ENCODE measurements around the gene MUC5B. TPM values are rescaled to one million over a fixed set of nuclear protein-coding genes. Genes with fewer than 3 reads are reported as not detected.

The MUC5B gene
- total and polyA plus RNA-seq, 2 experiments from 2014 or later: not detected

DNA sequence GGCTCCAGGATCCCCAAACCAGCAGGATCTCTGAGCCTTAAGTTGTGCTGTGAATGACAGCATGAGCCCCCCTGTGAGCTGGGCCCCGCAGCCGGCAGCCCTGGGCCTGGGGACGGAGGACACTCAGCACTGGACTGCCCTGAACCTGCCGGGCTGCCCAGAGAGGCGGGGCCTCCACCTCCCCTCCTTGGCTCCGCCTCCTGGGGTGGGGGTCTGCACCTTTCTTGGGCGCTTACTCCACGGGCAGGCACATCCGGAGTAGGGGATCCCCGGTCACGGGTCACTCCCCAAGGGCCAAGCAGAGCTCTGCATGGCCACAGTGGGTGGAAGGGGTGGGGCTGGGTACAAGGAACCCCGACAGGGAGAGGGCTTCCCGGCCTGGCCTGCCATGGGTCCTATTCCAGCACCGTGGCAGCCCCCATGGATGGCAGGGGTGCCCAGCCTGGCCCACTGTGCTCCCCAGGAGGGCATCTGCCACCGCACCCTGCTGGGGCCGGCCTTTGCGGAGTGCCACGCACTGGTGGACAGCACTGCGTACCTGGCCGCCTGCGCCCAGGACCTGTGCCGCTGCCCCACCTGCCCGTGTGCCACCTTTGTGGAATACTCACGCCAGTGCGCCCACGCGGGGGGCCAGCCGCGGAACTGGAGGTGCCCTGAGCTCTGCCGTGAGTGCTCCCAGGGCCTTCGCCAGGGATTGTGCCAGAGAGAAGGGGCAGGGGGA is 5.4 kb downstream of the MUC5B start:
- TF ChIP-seq EZH2 (IDR thresholded peaks at IDR 0.05; ENCODE audit: insufficient read depth, poor library complexity, severe bottlenecking) (no peak), EZH2phosphoT487 (IDR thresholded peaks at IDR 0.05; ENCODE audit: insufficient read depth, low read depth) (no peak)
- WGBS, 2 experiments (ENCODE audit: low coverage in 1 of 2, low lambda C conversion rate in 2 of 2, missing lambda C conversion rate in 2 of 2): 60 to 64% methylated on average over 22 to 29 of the region's 31 CpGs
- H3K9ac ChIP-seq: no peak overlapping the region
- H3K4me1 ChIP-seq (ENCODE audit: insufficient read depth): no peaks in the 10 kb centered on the region
- peaks cover 5% of the 10 kb centered on the region; the same call in 1 of the 2 replicates for H3K27me3 ChIP-seq (replicated peaks; ENCODE audit: insufficient read depth)
- H3K27ac ChIP-seq: no peak overlapping the region
- in situ Hi-C loops (cut with MboI): no loop called here
- no peak overlapping the region for H3K4me2 ChIP-seq (ENCODE audit: unreplicated experiment)
- no peaks in the 10 kb centered on the region for H3K9me2 ChIP-seq (ENCODE audit: insufficient read depth)
- H3K36me3 ChIP-seq (ENCODE audit: low read depth): no peaks in the 10 kb centered on the region
- H3F3A ChIP-seq (ENCODE audit: insufficient read depth): no peaks in the 10 kb centered on the region
- no peaks in the 10 kb centered on the region for H4K20me1 ChIP-seq (ENCODE audit: insufficient read depth)
- DNase-seq: no peak
- H2AFZ ChIP-seq: no peak overlapping the region
- H3K4me3 ChIP-seq: no peak overlapping the region
- no peaks in the 10 kb centered on the region for H3K79me2 ChIP-seq (ENCODE audit: insufficient read depth)
- H3K9me3 ChIP-seq (ENCODE audit: low read depth): no peaks in the 10 kb centered on the region

DNA sequence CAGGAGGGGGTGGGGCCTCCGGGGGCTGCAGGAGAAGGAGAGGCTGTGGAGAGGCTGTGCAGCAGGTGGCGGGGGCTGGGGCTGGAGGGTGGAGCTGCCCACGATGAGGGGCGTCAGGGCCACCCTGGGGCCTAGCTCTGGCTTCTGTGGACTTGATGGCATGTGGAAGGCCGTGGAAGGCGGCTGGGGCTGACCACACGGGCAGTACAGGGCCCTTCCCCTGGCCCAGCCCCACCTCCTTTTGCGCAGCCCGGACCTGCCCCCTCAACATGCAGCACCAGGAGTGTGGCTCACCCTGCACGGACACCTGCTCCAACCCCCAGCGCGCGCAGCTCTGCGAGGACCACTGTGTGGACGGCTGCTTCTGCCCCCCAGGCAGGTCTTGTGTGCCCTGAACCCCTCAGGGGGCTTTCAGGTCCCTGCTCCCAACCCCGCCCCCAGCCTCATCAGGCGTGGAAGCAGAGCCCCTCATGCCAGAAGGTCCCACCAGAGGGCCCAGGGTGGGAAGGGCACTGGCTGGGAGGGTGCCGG is 6.1 kb downstream of the MUC5B start:
- H3F3A ChIP-seq (ENCODE audit: insufficient read depth): no peaks in the 10 kb centered on the region
- H2AFZ ChIP-seq: no peak overlapping the region
- H3K9me2 ChIP-seq (ENCODE audit: insufficient read depth): no peaks in the 10 kb centered on the region
- H3K4me3 ChIP-seq: no peak overlapping the region
- no peak for DNase-seq
- H3K9me3 ChIP-seq (ENCODE audit: low read depth): no peaks in the 10 kb centered on the region
- no peaks in the 10 kb centered on the region for H3K79me2 ChIP-seq (ENCODE audit: insufficient read depth)
- TF ChIP-seq EZH2phosphoT487 (IDR thresholded peaks at IDR 0.05; ENCODE audit: insufficient read depth, low read depth) (no peak), EZH2 (IDR thresholded peaks at IDR 0.05; ENCODE audit: insufficient read depth, poor library complexity, severe bottlenecking) (no peak)
- in situ Hi-C loops (cut with MboI): no loop called here
- H3K9ac ChIP-seq: no peak overlapping the region
- H3K27me3 ChIP-seq (replicated peaks; ENCODE audit: insufficient read depth): no peaks in the 10 kb centered on the region
- H3K27ac ChIP-seq: no peak overlapping the region
- no peaks in the 10 kb centered on the region for H3K36me3 ChIP-seq (ENCODE audit: low read depth)
- no peak overlapping the region for H3K4me2 ChIP-seq (ENCODE audit: unreplicated experiment)
- no peaks in the 10 kb centered on the region for H3K4me1 ChIP-seq (ENCODE audit: insufficient read depth)
- H4K20me1 ChIP-seq (ENCODE audit: insufficient read depth): no peaks in the 10 kb centered on the region
- 57 to 82% methylated on average over 11 to 16 of the region's 18 CpGs for WGBS, 2 experiments (ENCODE audit: low coverage in 1 of 2, low lambda C conversion rate in 2 of 2, missing lambda C conversion rate in 2 of 2)

DNA sequence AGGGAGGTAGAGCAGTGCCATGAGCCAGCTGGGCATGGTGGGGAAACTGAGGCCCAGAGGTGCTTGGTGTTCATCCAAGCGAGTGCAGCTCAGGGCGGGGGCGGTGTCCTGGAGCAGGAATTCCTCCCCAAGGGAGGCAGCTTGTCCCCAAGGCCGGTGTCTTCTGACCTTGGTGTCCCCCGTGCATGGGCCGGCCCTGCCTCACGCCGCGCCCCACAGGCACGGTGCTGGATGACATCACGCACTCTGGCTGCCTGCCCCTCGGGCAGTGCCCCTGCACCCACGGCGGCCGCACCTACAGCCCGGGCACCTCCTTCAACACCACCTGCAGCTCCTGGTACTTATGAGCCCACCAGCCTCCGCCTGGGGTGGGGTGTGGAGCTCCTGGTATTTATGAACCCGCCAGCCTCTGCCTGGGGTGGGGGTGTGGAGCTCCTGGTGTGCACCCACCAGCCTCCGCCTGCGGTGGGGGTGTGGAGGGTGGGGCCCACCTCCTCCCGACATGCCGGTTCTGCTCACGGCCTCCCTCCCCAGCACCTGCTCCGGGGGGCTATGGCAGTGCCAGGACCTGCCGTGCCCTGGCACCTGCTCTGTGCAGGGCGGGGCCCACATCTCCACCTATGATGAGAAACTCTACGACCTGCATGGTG is 6.7 kb downstream of the MUC5B start:
- H3K9me3 ChIP-seq (ENCODE audit: low read depth): no peaks in the 10 kb centered on the region
- H3K79me2 ChIP-seq (ENCODE audit: insufficient read depth): no peaks in the 10 kb centered on the region
- no peak overlapping the region for H2AFZ ChIP-seq
- no peak overlapping the region for H3K4me3 ChIP-seq
- H3K4me1 ChIP-seq (ENCODE audit: insufficient read depth): no peaks in the 10 kb centered on the region
- in situ Hi-C loops (cut with MboI): no loop called here
- H3K4me2 ChIP-seq (ENCODE audit: unreplicated experiment): no peak overlapping the region
- H3K9me2 ChIP-seq (ENCODE audit: insufficient read depth): no peaks in the 10 kb centered on the region
- H3K36me3 ChIP-seq (ENCODE audit: low read depth): no peaks in the 10 kb centered on the region
- WGBS, 2 experiments (ENCODE audit: low coverage in 1 of 2, low lambda C conversion rate in 2 of 2, missing lambda C conversion rate in 2 of 2): 72 to 84% methylated on average over 19 to 26 of the region's 27 CpGs
- H3K27me3 ChIP-seq (replicated peaks; ENCODE audit: insufficient read depth): no peaks in the 10 kb centered on the region
- DNase-seq: no peak
- H4K20me1 ChIP-seq (ENCODE audit: insufficient read depth): no peaks in the 10 kb centered on the region
- H3F3A ChIP-seq (ENCODE audit: insufficient read depth): no peaks in the 10 kb centered on the region
- H3K27ac ChIP-seq: no peak overlapping the region
- H3K9ac ChIP-seq: no peak overlapping the region
- TF ChIP-seq EZH2 (IDR thresholded peaks at IDR 0.05; ENCODE audit: insufficient read depth, poor library complexity, severe bottlenecking) (no peak), EZH2phosphoT487 (IDR thresholded peaks at IDR 0.05; ENCODE audit: insufficient read depth, low read depth) (no peak)

DNA sequence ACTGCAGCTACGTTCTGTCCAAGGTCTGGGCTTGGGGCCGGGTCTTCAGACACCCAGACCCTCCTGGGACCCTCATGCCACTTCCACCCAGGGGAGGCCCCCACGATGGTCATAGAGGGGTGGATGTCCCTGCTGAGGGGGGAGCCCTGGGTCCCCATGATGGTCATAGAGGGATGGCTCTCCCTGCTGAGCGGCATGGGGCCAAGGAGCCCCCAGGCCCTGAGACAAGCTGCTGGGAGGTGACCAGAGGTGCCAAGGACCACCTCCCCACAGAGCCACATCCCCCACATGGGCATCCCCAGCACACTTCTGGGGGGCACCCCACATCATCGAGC is 7.2 kb downstream of the MUC5B start:
- DNase-seq: no peak
- H3K4me1 ChIP-seq (ENCODE audit: insufficient read depth): no peaks in the 10 kb centered on the region
- in situ Hi-C loops (cut with MboI): no loop called here
- H3K79me2 ChIP-seq (ENCODE audit: insufficient read depth): no peaks in the 10 kb centered on the region
- no peak overlapping the region for H3K27ac ChIP-seq
- no peaks in the 10 kb centered on the region for H3K9me2 ChIP-seq (ENCODE audit: insufficient read depth)
- H3K9me3 ChIP-seq (ENCODE audit: low read depth): no peaks in the 10 kb centered on the region
- TF ChIP-seq EZH2phosphoT487 (IDR thresholded peaks at IDR 0.05; ENCODE audit: insufficient read depth, low read depth) (no peak), EZH2 (IDR thresholded peaks at IDR 0.05; ENCODE audit: insufficient read depth, poor library complexity, severe bottlenecking) (no peak)
- H3K4me2 ChIP-seq (ENCODE audit: unreplicated experiment): no peak overlapping the region
- no peaks in the 10 kb centered on the region for H3K27me3 ChIP-seq (replicated peaks; ENCODE audit: insufficient read depth)
- no peak overlapping the region for H3K9ac ChIP-seq
- no peaks in the 10 kb centered on the region for H3F3A ChIP-seq (ENCODE audit: insufficient read depth)
- H2AFZ ChIP-seq: no peak overlapping the region
- H3K36me3 ChIP-seq (ENCODE audit: low read depth): no peaks in the 10 kb centered on the region
- H3K4me3 ChIP-seq: no peak overlapping the region
- H4K20me1 ChIP-seq (ENCODE audit: insufficient read depth): no peaks in the 10 kb centered on the region
- WGBS, 2 experiments (ENCODE audit: low coverage in 1 of 2, low lambda C conversion rate in 2 of 2, missing lambda C conversion rate in 2 of 2): 75 to 77% methylated on average over 5 of the region's 5 CpGs
